Raji (cell line): ENCODE data around the gene UQCC2.

ENCODE experiments used
- POLR2A ChIP-seq: IDR thresholded peaks from 2 replicates; pipeline ENCODE4 v1.6.1; 2011; ENCODE audit warnings: low read depth, low read length, control low read depth; ENCODE audit not compliant: insufficient read depth

The UQCC2 gene

DNA sequence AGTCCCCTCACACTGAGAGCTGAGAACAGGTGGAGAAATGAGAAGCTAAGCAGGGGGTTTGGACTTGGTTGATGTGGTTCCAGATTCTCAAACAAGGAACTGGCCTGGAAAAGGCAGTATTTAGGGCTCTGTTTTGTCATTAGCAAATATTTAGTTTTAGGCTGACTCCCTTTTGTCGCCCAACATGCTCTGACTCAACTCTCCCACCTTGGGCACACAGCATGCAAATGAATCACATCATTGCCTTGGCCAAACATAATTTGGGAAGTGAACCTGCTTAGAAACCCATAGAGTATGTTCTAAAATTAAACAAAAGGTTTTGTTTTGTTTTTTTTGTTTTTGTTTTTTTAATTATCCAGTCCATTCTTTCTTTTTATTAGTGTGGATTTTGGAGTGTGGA lies 9.5 kb upstream of the UQCC2 start:
- TF ChIP-seq POLR2A = no peak

DNA sequence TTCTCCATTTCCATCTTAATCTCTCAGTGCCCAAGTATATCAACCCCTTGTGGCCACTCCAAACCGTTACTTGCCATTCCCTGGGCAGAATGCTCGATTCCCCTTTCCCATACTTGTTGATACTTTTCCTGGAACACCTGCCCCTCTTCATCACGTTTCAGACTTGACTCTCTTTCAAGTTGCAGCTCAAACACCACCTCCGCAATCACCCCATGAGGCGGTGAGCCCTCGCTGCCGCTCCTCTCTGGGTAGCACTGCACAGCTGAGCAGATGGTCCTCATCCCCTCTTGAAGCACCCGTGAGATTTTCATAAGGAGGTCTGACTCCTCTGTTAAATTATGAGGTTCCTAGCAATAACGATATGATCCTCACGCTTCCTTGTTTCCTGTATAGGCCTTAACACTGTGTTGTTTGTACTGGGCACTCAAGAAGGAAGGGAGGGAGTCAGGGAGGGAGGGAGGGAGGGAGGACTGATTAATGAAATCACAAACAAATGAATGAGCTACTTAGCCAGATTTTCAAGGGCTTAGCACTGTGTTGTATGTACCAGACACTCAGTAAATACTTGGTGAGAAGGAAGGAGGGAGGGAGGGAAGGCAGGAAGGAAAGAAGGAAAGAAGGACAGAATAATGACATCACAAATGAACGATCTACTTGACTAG lies 8.0 kb upstream of the UQCC2 start:
- no peak for TF ChIP-seq POLR2A

DNA sequence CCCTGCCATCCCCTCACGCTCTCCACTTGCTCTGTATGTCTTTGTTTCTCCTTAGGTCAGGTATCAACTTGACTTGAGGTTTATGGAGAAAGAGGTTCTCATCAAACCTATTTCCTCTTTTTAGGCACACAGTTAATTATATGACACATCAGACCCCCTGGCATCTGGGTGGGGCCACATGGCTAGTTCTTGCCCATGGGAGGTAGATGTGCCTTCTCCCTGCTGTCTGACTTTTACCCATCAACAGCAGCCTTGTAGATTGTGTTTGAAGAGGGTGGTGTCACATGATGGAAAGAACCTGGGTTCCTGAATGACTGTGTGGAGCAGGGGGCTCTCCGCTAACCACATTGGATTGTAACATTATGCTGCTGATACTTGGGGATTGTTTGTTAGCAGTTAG lies 7.2 kb upstream of the UQCC2 start:
- no peak for TF ChIP-seq POLR2A

DNA sequence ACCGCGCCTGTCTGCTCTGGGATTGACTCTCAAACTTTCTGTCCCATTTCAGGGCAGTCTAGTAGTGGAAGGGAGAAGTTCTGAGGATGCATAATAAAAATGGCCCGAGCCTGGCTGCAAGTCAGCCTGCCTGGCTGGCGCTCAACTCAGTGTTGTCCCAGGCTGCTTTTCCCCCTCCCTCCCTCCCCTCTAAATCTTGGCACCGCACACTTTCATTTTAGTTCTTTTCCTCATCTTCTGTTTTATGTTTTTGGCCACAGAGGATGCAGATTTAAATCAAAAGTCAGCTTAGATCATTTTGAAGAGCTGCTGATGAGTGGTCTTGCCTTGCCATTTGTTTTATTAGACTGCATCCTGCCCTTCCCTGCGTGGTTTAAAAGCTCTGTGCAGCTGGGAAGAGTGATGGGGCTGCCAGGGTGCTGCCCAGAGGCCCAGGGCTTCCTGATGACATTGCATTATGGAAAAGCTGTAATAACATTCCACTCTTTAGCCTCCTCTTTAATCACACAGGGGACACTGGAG lies 6.5 kb upstream of the UQCC2 start:
- TF ChIP-seq POLR2A = no peak

DNA sequence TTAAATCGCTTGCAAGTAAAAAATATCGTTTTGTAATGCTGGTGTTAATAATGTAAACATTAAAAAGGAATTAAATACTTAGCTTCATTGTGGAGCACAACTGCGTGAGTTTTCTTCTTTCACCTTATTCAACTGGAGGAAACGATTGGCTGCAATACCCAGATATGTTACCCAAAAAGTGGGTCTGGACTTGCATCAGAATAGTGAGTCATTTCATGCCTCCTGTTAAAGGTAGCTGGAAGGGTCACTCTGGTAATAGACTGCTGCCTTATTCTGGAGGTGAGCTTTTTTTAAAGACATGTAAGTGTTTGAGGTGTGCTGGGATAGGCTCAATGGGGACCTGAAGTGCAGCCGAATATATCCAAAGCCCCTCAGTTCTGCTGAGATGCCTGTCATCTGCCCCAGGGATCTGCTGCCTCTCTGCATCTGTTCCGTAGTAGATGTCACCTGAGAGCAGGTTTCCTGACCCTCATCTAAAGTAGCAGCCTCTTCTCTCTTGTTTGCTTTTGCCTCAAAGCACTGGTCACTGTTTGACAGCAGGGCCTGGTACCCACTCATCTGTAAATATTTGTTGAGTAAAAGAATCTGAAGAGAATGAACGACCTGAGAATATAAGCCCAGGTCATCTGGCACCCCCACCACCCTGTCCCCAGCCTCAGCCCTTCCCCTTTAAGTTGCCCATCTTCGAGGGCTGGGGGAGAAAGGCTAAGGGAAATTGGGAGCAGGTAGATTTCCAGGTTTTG lies 5.6 kb upstream of the UQCC2 start:
- no peak for TF ChIP-seq POLR2A

DNA sequence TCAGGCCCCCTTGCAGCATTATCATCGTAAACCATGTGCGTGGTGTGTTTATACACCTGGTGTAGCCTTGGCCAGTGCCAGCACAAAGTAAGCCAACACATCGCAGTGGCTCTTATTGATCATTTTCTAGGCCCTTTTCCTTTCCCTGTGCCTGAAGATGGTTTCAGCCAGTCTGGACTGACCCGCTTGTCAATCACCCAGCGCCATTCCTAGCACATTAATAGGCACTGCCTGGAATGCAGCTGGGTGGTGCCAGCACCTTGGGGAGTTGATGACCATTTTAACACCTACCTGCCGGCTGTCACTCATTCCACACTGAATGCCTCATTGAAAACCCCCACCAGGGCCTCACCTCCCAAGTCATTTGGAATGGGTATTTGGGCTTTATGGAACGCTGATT lies 4.9 kb upstream of the UQCC2 start:
- TF ChIP-seq POLR2A = no peak

DNA sequence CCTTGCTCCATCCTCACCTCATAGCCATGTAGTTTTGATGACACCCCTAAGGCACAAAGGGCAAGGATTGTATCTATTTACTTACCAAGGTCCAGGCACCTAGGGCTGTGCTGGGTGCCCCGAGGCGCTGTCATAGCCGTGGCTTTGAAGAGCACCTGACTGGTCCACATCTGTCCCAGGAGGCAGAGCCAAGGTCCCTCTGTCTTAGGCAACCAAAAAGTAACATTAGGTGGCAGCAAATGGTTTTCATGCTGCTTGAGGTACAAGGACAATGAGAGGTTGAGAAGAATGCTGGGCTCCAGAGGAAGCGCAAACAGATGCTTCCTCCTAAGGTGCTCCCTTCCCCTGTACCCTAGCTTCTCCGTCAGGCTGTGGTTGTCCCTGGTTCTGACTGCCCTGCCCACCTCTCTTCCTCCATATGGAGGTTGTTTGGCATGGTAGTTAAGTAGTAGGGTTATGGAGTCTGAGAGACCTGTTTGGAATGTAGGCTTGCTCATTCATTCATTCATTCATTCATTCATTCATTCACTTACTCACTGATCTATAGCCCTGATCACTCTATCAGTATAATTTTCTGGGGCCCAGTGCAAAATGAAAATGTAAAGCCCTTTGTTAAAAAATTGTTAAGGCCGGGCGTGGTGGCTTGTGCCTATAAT lies 3.0 kb upstream of the UQCC2 start:
- no peak for TF ChIP-seq POLR2A

DNA sequence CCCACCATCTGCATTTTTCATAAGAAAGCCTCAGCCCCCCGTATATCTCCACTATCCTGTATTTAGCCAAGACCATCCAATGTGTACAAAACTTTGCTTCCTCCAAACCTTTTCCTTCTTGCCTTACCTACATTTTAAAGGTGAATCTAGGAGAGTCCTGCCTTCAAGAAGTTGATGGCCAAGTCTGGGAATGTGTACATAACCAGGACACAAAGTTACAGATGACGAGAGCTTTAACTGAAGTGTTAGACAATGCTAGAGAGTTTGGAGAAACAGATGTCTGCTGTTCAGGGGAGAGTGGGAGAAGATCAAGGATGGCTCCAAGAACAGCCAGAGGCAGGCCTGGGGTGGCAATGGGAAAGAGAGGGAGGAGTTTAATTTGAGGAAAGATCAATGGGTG lies 2.3 kb upstream of the UQCC2 start:
- no peak for TF ChIP-seq POLR2A

DNA sequence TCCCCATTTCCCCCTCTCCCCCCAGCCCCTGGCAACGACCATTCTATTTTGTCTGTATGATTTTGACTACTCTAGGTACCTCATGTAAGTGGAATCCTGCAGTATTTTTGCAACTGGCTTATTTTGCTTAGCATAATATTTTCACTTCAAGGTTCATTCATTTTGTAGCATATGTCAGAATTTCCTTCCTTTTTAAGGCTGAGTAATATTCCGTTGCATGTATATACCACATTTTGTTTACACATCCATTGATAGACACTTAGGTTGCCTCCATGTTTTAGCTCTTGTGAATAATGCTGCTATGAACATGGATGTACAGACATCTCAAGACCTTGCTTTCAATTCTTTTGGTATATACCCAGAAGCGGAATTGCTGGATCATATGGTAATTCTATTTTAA lies 1.4 kb upstream of the UQCC2 start:
- no peak for TF ChIP-seq POLR2A

DNA sequence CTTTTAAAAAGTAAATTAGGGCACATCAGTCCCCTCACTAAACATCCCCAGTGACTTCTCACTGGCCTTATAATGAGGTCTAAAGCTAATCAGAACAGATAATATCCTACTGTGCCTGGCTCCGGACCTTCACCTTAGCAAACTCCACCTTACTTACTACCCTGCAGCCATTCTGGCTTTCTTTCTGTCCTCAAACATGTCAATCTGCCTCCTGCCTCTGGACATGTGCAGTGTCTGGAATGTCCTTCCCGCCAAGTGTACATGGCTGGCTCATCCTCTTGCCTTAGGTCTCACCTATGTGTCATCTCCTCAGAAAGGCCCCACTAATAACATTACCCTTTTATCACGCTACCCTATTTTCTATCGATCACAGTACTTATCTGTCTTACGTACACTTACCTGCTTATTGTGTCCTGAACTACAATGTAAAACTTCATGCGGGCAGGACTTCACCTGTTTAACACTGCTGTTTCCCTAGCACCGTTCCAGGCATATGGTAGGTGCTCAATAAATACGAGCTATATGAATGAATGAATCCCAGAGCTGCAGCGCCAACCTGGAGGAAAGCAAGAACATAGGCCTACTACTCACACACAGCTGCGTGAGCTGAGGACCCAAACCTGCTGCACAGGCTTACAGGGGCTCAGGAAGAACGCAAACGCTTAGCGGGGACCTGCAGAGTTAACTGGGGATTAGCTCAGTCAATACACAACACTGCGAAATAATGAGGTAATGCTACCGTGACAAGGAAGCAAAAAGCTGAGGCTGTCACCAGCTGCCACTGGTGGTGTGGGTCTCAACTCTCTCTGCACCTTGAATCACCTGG lies 991 bp downstream of the UQCC2 start:
- no peak for TF ChIP-seq POLR2A

DNA sequence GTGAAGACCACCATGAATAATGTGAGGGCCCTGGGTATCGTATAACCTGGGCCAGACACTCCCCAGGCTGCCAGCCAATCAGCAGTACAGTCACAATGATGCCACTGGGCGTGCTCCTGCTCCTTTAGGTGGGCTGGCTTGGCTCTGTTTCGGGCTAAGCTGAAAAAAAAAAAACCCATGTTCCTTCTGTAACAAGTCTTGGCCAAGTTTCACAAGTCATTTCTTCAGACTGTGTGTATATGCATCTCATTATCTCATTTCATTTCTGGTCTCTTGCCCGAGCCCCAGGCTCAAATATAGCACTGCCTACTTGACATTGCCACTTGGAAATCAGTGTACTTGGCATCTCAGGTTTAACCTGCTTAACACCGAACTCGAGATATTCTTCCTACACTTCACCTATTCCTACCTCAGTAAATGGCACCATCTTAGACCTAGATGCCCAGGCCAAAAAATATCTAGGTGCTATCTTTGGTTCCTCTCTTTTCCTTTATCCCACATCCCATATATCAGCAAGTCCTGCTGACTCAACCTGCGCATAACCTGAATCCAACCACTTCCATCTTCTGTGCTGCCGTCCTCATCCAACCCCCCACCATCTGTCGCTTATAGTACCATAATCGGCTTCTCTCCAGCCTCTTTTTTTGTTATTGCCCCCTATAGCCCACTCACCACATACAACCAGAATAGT lies 1.8 kb downstream of the UQCC2 start:
- TF ChIP-seq POLR2A = no peak

DNA sequence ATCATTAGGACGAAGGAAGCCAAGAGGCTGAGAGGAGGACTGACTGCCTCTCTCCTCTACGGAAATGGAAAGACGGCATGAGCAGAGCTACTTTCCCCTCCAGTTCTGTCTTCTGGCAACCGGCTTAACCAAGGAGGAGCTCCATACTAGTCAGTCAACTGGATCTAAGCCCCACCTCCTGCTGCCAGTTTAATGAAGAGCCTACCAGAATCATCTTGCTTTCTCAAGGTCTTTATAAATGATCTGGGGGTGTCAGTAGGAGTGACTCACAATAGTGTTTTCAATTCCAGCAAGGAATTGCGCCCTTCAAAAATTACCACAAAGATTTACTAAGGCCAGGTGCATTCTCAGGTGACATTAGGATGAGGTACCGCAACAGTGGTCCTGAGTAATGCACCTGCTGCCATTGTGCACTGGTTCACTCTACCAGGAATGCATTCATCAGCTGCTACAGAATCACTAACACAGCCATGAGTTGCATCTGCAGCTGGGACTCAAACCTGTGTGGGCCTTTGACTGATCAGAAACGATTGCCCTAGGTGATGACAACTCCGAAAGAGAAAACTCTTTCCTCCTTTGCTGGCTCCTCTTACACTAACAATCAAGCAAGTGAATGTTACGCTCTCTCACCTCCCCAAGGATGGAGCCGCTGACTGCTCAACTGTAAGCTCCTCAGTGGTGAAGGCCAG lies 2.8 kb downstream of the UQCC2 start:
- no peak for TF ChIP-seq POLR2A

DNA sequence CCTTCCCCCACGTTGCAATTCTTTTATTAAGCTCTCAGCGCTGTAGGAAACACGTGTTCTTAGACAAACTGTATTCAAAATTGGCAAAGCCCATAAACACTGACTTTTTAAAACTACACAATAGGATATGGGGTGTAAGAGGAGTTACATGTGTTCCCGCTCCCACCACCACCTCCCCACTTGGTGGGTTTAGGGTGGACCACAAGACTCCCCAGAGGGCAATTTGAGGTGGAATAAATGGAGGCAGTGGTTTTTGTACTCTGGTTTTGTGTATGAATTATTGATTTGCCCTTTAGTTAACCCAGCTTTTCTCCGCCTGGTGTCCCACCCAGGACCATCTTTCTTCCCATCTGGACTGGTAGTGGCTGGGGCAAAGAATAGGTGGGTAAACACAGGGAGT lies 3.7 kb downstream of the UQCC2 start:
- TF ChIP-seq POLR2A = no peak
